Stimulated activated naive CD4-positive, alpha-beta T cell treated with Interleukin-2 at 50 U/mL for 16 hours (primary cell): ENCODE results near the gene COQ8A.

Experiments
- DNase-seq: peaks from one replicate; lab custom pipeline; 2025; lab: John Stamatoyannopoulos, UW

Gene COQ8A

DNA sequence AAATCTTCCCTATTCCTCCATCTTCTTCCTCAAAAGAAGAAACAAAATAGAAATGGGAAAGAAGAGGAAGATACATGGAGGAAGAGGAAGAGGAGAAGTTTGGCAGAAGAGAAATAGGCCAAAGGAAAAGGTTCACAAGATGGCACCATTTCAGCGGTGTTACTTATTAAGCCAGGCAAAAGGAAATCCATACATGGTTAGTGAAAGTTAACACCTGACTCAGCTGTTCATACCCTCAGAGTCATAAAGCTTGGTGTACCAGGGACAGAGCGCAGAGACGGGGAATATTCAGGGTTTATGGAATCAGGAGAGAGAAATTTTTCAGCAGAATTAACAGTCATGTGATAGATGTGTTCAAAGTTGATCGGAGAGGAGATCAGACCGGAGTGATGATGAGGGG lies 70.6 kb downstream of the COQ8A start:
- no peak for DNase-seq

DNA sequence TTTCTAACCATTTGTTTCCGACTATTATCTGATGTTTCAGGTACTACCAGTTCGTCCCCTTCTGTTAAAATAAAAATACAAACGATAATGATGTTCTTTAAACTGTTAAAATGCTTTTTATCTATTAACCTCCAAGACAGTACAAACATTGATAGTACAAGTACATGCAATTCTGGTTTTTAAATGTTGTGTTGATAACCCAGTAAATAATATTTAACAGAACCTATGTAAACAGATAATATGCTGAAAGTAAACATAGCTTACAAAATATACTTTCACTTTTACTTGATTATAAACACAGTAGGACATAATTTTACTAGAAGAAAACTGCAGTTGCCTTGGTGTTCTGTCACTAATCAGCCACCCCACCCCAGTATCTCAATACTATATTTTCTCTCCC lies 76.9 kb downstream of the COQ8A start:
- DNase-seq: no peak

- no peak for DNase-seq
These were observed 92.3 kb downstream of the COQ8A start for GRCh38 chr1:227032396-227032795.

DNA sequence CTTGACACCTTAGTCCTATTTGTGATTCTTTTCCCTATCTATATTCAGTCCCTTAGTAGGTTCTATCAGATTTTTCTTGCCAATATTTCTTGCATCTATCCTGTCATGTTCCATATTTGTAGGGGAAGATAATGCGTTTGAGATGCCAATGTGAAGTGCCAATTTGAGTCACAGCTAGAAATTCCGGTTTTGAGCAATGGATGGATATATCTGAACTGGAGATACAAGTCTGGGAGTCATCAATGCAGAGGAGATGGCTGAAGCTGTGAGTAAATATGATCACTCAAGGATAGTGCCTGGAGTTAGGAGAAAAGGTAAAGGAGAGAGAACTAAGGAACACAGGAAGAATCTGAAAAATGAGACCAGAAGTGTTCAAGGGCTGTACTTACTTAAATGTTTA lies 93.8 kb downstream of the COQ8A start:
- no peak for DNase-seq

GRCh38 chr1:227035316-227035715 lies 95.2 kb downstream of the COQ8A start:
- no peak for DNase-seq

GRCh38 chr1:227037121-227037520 lies 97.0 kb downstream of the COQ8A start:
- DNase-seq: no peak
